Measurements from ENCODE around the gene ERICH3. TPM values are rescaled to one million over a fixed set of nuclear protein-coding genes. Genes with fewer than 3 reads are reported as not detected.

Gene ERICH3
- total RNA-seq = not detected in 2 replicates

- no peak for DNase-seq (ENCODE audit: low read depth)
- H3K4me3 ChIP-seq (ENCODE audit: low read depth, low read length) = peak within 1 kb of the TSS; percentile 26
- no peak for TF ChIP-seq CTCF (IDR thresholded peaks at IDR 0.05; ENCODE audit: insufficient read depth, low read depth, low read length)
Observed at GRCh38 chr1:74673351-74674111, at the start of gene ERICH3. ERICH3 (minus strand) TSS chr1:74673792; CDS start chr1:74673519, 273 bp downstream.

- TF ChIP-seq CTCF (IDR thresholded peaks at IDR 0.05; ENCODE audit: insufficient read depth, low read depth, low read length) = no peak
Observed at GRCh38 chr1:74717626-74718025, 44.0 kb upstream of the ERICH3 start.

GRCh38 chr1:74716822-74717221 lies 43.2 kb upstream of the ERICH3 start:
- TF ChIP-seq CTCF (IDR thresholded peaks at IDR 0.05; ENCODE audit: insufficient read depth, low read depth, low read length) = no peak
- no peak overlapping the region for H3K4me3 ChIP-seq (ENCODE audit: low read depth, low read length)
- DNase-seq (ENCODE audit: low read depth) = no peak

More at GRCh38 chr1:74717626-74718025, 44.0 kb upstream of the ERICH3 start:
- DNase-seq (ENCODE audit: low read depth) = no peak
- no peak overlapping the region for H3K4me3 ChIP-seq (ENCODE audit: low read depth, low read length)

- DNase-seq (ENCODE audit: low read depth) = no peak
- no peak for TF ChIP-seq CTCF (IDR thresholded peaks at IDR 0.05; ENCODE audit: insufficient read depth, low read depth, low read length)
- H3K4me3 ChIP-seq (ENCODE audit: low read depth, low read length) = no peak overlapping the region
Observed at GRCh38 chr1:74715806-74716205, 42.2 kb upstream of the ERICH3 start.

- TF ChIP-seq CTCF (IDR thresholded peaks at IDR 0.05; ENCODE audit: insufficient read depth, low read depth, low read length) = no peak
- DNase-seq (ENCODE audit: low read depth) = no peak
- H3K4me3 ChIP-seq (ENCODE audit: low read depth, low read length) = no peak overlapping the region
Observed at GRCh38 chr1:74715236-74715502, 41.6 kb upstream of the ERICH3 start.

- H3K4me3 ChIP-seq (ENCODE audit: low read depth, low read length) = no peak overlapping the region
- DNase-seq (ENCODE audit: low read depth) = peak; percentile 69
- no peak for TF ChIP-seq CTCF (IDR thresholded peaks at IDR 0.05; ENCODE audit: insufficient read depth, low read depth, low read length)
Observed at GRCh38 chr1:74714429-74715235, 41.0 kb upstream of the ERICH3 start.
